PC-3 (cell line): Measurements from ENCODE around the gene TPCN2. TPM values are rescaled to one million over a fixed set of nuclear protein-coding genes. Genes with fewer than 3 reads are reported as not detected.
A peak's percentile ranks its signal among the peaks of the same experiment; 100 is the strongest.

Experiments
- ATAC-seq: fragments of 200-7000 bp; cut with Tn5 transposase; 2 replicates; pipeline ENCODE4 v1.9.1; 2020; ENCODE audit warnings: mild to moderate bottlenecking, moderate library complexity
- BruUV-seq: library from RNA; stranded (reverse); fragments of 400-500 nt; replicated peaks from 2 replicates; lab custom pipeline; 2021; lab: Mats Ljungman, UMichigan
- CTCF ChIA-PET: fragments of 300-600 bp; sonication (Branson Sonifier 250); formaldehyde crosslinking; loops from one replicate; lab custom pipeline; 2022; ENCODE audit warnings: antibody characterized with exemption; lab: Charles Lee
- POLR2A ChIA-PET: fragments of 300-600 bp; sonication (Branson Sonifier 250); formaldehyde crosslinking; loops from one replicate; lab custom pipeline; 2022; ENCODE audit warnings: antibody characterized with exemption; ENCODE audit not compliant: unreplicated experiment; lab: Charles Lee
- DNase-seq: peaks from one replicate; pipeline ENCODE4 v3.0.0-alpha.2; 2015
- H2AFZ ChIP-seq: fragments of 300-600 bp; sonication (generic); 2 replicates; pipeline ENCODE4 v1.6.0; 2016; ENCODE audit warnings: antibody characterized with exemption, low read length
- H3F3A ChIP-seq: fragments of 300-600 bp; sonication (generic); one replicate; pipeline ENCODE4 v1.6.0; 2017; ENCODE audit warnings: antibody characterized with exemption, low read length, control low read depth, mild to moderate bottlenecking; ENCODE audit not compliant: unreplicated experiment
- H3K27ac ChIP-seq: fragments of 300-600 bp; sonication (generic); 2 replicates; pipeline ENCODE4 v1.5.1; 2016; ENCODE audit warnings: mild to moderate bottlenecking, low read length
- H3K27me3 ChIP-seq: fragments of 300-600 bp; sonication (generic); 2 replicates; pipeline ENCODE4 v1.6.1; 2016; ENCODE audit warnings: low read length, mixed read lengths
- H3K36me3 ChIP-seq: fragments of 300-600 bp; sonication (generic); 2 replicates; pipeline ENCODE4 v1.6.1; 2016; ENCODE audit warnings: low read depth, mixed run types, low read length, mixed read lengths
- H3K4me1 ChIP-seq: fragments of 300-600 bp; sonication (generic); 2 replicates; pipeline ENCODE4 v1.5.1; 2016; ENCODE audit warnings: low read length; ENCODE audit not compliant: insufficient read depth
- H3K4me2 ChIP-seq: fragments of 300-600 bp; sonication (generic); 2 replicates; pipeline ENCODE4 v1.6.0; 2016; ENCODE audit warnings: low read length
- H3K4me3 ChIP-seq: fragments of 300-600 bp; sonication (generic); 2 replicates; pipeline ENCODE4 v1.5.1; 2016; ENCODE audit warnings: mild to moderate bottlenecking, low read length, mixed read lengths
- H3K79me2 ChIP-seq: fragments of 300-600 bp; sonication (generic); 2 replicates; pipeline ENCODE4 v1.6.1; 2017; ENCODE audit warnings: low read length, mixed read lengths
- H3K9ac ChIP-seq: fragments of 300-600 bp; sonication (generic); 2 replicates; pipeline ENCODE4 v1.6.0; 2016; ENCODE audit warnings: mild to moderate bottlenecking, low read length
- H3K9me2 ChIP-seq: fragments of 300-600 bp; sonication (generic); replicated peaks from 2 replicates; pipeline ENCODE4 v1.6.1; 2016; ENCODE audit warnings: mixed run types, low read length, mixed read lengths
- H3K9me3 ChIP-seq: fragments of 300-600 bp; sonication (generic); 2 replicates; pipeline ENCODE4 v1.6.1; 2016; ENCODE audit warnings: low read length, mixed read lengths
- H4K20me1 ChIP-seq: fragments of 300-600 bp; sonication (generic); 2 replicates; pipeline ENCODE4 v1.6.1; 2016; ENCODE audit warnings: low read length, mixed read lengths
- CTCF ChIP-seq: fragments of 300-600 bp; sonication (generic); conservative IDR thresholded peaks from 2 replicates; pipeline ENCODE4 v1.5.1; 2017; ENCODE audit warnings: antibody characterized with exemption, low read depth, mild to moderate bottlenecking, low read length
- EZH2 ChIP-seq: fragments of 300-600 bp; sonication (generic); IDR thresholded peaks from one replicate; pipeline ENCODE4 v1.6.1; 2017; ENCODE audit warnings: antibody characterized with exemption, mild to moderate bottlenecking, low read length; ENCODE audit not compliant: unreplicated experiment
- EZH2phosphoT487 ChIP-seq: fragments of 300-600 bp; sonication (generic); IDR thresholded peaks from 2 replicates; pipeline ENCODE4 v1.6.1; 2018; ENCODE audit warnings: mild to moderate bottlenecking, antibody characterized with exemption, low read length, borderline replicate concordance
- intact Hi-C: fragments of 100-400 bp; cut with micrococcal nuclease; formaldehyde crosslinking; loops from 2 replicates; pipeline ENCODE4 v1.9.0; 2023
- total RNA-seq: library from RNA; depleted of rRNA; stranded (reverse); fragments of >200 nt; gene quantifications from 2 replicates; pipeline ENCODE4 v1.2.3, GENCODE V29; 2014

TPCN2 gene
- total RNA-seq, 1 experiment from 2014 or later, result 13.0 TPM

GRCh38 chr11:69171476-69172240, 122.9 kb downstream of the TPCN2 start:
- no peak overlapping the region for H3K4me3 ChIP-seq
- no peaks in the 10 kb centered on the region for H3K9me3 ChIP-seq
- BruUV-seq, result no TSS peak
- H3F3A ChIP-seq, result no peaks in the 10 kb centered on the region
- no peaks in the 10 kb centered on the region for H3K36me3 ChIP-seq
- H3K4me2 ChIP-seq, result no peak overlapping the region
- no peaks in the 10 kb centered on the region for H3K27me3 ChIP-seq
- DNase-seq (no peak), ATAC-seq (no peak)
- H3K27ac ChIP-seq, result no peak overlapping the region
- H3K79me2 ChIP-seq, result no peaks in the 10 kb centered on the region
- intact Hi-C loops, result no loop called here
- H4K20me1 ChIP-seq, result no peaks in the 10 kb centered on the region
- POLR2A ChIA-PET, result no interaction called here
- H3K4me1 ChIP-seq, result peaks cover 5% of the 10 kb centered on the region
- no peak overlapping the region for H3K9ac ChIP-seq
- CTCF ChIA-PET, result no interaction called here
- TF ChIP-seq EZH2, result no peak
- TF ChIP-seq EZH2phosphoT487, result no peak
- no peak for TF ChIP-seq CTCF
- no peaks in the 10 kb centered on the region for H3K9me2 ChIP-seq
- H2AFZ ChIP-seq, result no peak overlapping the region

GRCh38 chr11:69172674-69173073, 123.9 kb downstream of the TPCN2 start:
- Histone ChIP-seq H3K9me2 (no peaks in the 10 kb centered on the region), H3K4me3 (no peak overlapping the region), H2AFZ (no peak overlapping the region), H3K4me2 (no peak overlapping the region), H3F3A (no peaks in the 10 kb centered on the region), H3K4me1 (no peaks in the 10 kb centered on the region), H3K9ac (no peak overlapping the region), H4K20me1 (no peaks in the 10 kb centered on the region), H3K27ac (no peak overlapping the region), H3K27me3 (no peaks in the 10 kb centered on the region), H3K9me3 (no peaks in the 10 kb centered on the region), H3K79me2 (no peaks in the 10 kb centered on the region), H3K36me3 (no peaks in the 10 kb centered on the region)
- no peak for TF ChIP-seq EZH2phosphoT487
- TF ChIP-seq CTCF, result no peak
- no peak for TF ChIP-seq EZH2
- ChIA-PET POLR2A (no interaction called here), CTCF (no interaction called here)
- BruUV-seq, result no TSS peak
- intact Hi-C loops, result no loop called here
- DNase-seq (peak; percentile 28), ATAC-seq (no peak)

GRCh38 chr11:69173331-69173730, 124.6 kb downstream of the TPCN2 start:
- ATAC-seq, result no peak
- intact Hi-C loops, result no loop called here
- Histone ChIP-seq H3K36me3 (no peaks in the 10 kb centered on the region), H3K79me2 (no peaks in the 10 kb centered on the region), H3F3A (no peaks in the 10 kb centered on the region), H3K27ac (no peak overlapping the region), H4K20me1 (no peaks in the 10 kb centered on the region), H3K4me2 (no peak overlapping the region), H2AFZ (no peak overlapping the region), H3K27me3 (no peaks in the 10 kb centered on the region), H3K4me1 (no peaks in the 10 kb centered on the region), H3K9ac (no peak overlapping the region), H3K9me2 (no peaks in the 10 kb centered on the region), H3K4me3 (no peak overlapping the region), H3K9me3 (no peaks in the 10 kb centered on the region)
- ChIA-PET CTCF (no interaction called here), POLR2A (no interaction called here)
- no peak for TF ChIP-seq EZH2
- DNase-seq, result no peak
- no TSS peak for BruUV-seq
